ENCODE data around the gene CCNY.

The CCNY gene

GRCh38 chr10:35377050-35377728, 40.9 kb downstream of the CCNY start:
- TF ChIP-seq SPI1 (IDR thresholded peaks at IDR 0.05; ENCODE audit: low read depth, low read length) (no peak), POLR2AphosphoS5 (IDR thresholded peaks at IDR 0.05; ENCODE audit: low read depth, low read length) (no peak), TAF1 (IDR thresholded peaks at IDR 0.05; ENCODE audit: low read depth, low read length) (no peak), PAX5 (IDR thresholded peaks at IDR 0.05; ENCODE audit: insufficient read depth, low read length, severe bottlenecking) (no peak), POU2F2 (IDR thresholded peaks at IDR 0.05; ENCODE audit: low read depth, low read length) (no peak), POLR2A (IDR thresholded peaks at IDR 0.05; ENCODE audit: low read depth, low read length) (no peak)
- FAIRE-seq (no peak), DNase-seq (ENCODE audit: insufficient read length, low spot score) (no peak)

GRCh38 chr10:35378541-35379210, 42.4 kb downstream of the CCNY start:
- FAIRE-seq (peak; percentile 66), DNase-seq (ENCODE audit: insufficient read length, low spot score) (no peak)

GRCh38 chr10:35379226-35380137, 43.2 kb downstream of the CCNY start:
- FAIRE-seq (peak; percentile 73), DNase-seq (ENCODE audit: insufficient read length, low spot score) (no peak)
- TF ChIP-seq POLR2AphosphoS5 (IDR thresholded peaks at IDR 0.05; ENCODE audit: low read depth, low read length) = no peak
- no peak for TF ChIP-seq PAX5 (IDR thresholded peaks at IDR 0.05; ENCODE audit: insufficient read depth, low read length, severe bottlenecking)
- 0 out of 2 replicates have a peak, but pooled peaks have one; percentile 25 for TF ChIP-seq SPI1 (IDR thresholded peaks at IDR 0.05; ENCODE audit: low read depth, low read length)

More at GRCh38 chr10:35378541-35379210, 42.4 kb downstream of the CCNY start:
- TF ChIP-seq PAX5 (IDR thresholded peaks at IDR 0.05; ENCODE audit: insufficient read depth, low read length, severe bottlenecking) (no peak), POLR2AphosphoS5 (IDR thresholded peaks at IDR 0.05; ENCODE audit: low read depth, low read length) (no peak), SPI1 (IDR thresholded peaks at IDR 0.05; ENCODE audit: low read depth, low read length) (no peak), TAF1 (IDR thresholded peaks at IDR 0.05; ENCODE audit: low read depth, low read length) (no peak)

- FAIRE-seq = no peak
- TF ChIP-seq TAF1 (IDR thresholded peaks at IDR 0.05; ENCODE audit: low read depth, low read length) = no peak
- TF ChIP-seq PAX5 (IDR thresholded peaks at IDR 0.05; ENCODE audit: insufficient read depth, low read length, severe bottlenecking) = no peak
- TF ChIP-seq SPI1 (IDR thresholded peaks at IDR 0.05; ENCODE audit: low read depth, low read length) = no peak
- no peak for TF ChIP-seq POLR2AphosphoS5 (IDR thresholded peaks at IDR 0.05; ENCODE audit: low read depth, low read length)
- TF ChIP-seq POU2F2 (IDR thresholded peaks at IDR 0.05; ENCODE audit: low read depth, low read length) = no peak
- no peak for TF ChIP-seq POLR2A (IDR thresholded peaks at IDR 0.05; ENCODE audit: low read depth, low read length)
- DNase-seq (ENCODE audit: insufficient read length, low spot score) = no peak
Measured at GRCh38 chr10:35382096-35382495, 45.8 kb downstream of the CCNY start.

- TF ChIP-seq POLR2AphosphoS5 (IDR thresholded peaks at IDR 0.05; ENCODE audit: low read depth, low read length) (no peak), POU2F2 (IDR thresholded peaks at IDR 0.05; ENCODE audit: low read depth, low read length) (no peak), SPI1 (IDR thresholded peaks at IDR 0.05; ENCODE audit: low read depth, low read length) (no peak), PAX5 (IDR thresholded peaks at IDR 0.05; ENCODE audit: insufficient read depth, low read length, severe bottlenecking) (no peak), POLR2A (IDR thresholded peaks at IDR 0.05; ENCODE audit: low read depth, low read length) (no peak), TAF1 (IDR thresholded peaks at IDR 0.05; ENCODE audit: low read depth, low read length) (no peak)
- FAIRE-seq (no peak), DNase-seq (ENCODE audit: insufficient read length, low spot score) (no peak)
Measured at GRCh38 chr10:35384265-35384868, 48.1 kb downstream of the CCNY start.

GRCh38 chr10:35386594-35387174, 50.4 kb downstream of the CCNY start:
- no peak for FAIRE-seq
- no peak for DNase-seq (ENCODE audit: insufficient read length, low spot score)
- TF ChIP-seq POLR2AphosphoS5 (IDR thresholded peaks at IDR 0.05; ENCODE audit: low read depth, low read length) (no peak), POLR2A (IDR thresholded peaks at IDR 0.05; ENCODE audit: low read depth, low read length) (no peak), POU2F2 (IDR thresholded peaks at IDR 0.05; ENCODE audit: low read depth, low read length) (no peak), PAX5 (IDR thresholded peaks at IDR 0.05; ENCODE audit: insufficient read depth, low read length, severe bottlenecking) (no peak), TAF1 (IDR thresholded peaks at IDR 0.05; ENCODE audit: low read depth, low read length) (no peak), SPI1 (IDR thresholded peaks at IDR 0.05; ENCODE audit: low read depth, low read length) (no peak)

GRCh38 chr10:35387768-35388167, 51.5 kb downstream of the CCNY start:
- FAIRE-seq = peak; percentile 63
- DNase-seq (ENCODE audit: insufficient read length, low spot score) = no peak
- TF ChIP-seq SPI1 (IDR thresholded peaks at IDR 0.05; ENCODE audit: low read depth, low read length) = peak; percentile 53
- TF ChIP-seq POLR2AphosphoS5 (IDR thresholded peaks at IDR 0.05; ENCODE audit: low read depth, low read length) = no peak
- no peak for TF ChIP-seq POLR2A (IDR thresholded peaks at IDR 0.05; ENCODE audit: low read depth, low read length)

- DNase-seq (ENCODE audit: insufficient read length, low spot score) = no peak
- FAIRE-seq = peak; percentile 35
- TF ChIP-seq TAF1 (IDR thresholded peaks at IDR 0.05; ENCODE audit: low read depth, low read length) (no peak), SPI1 (IDR thresholded peaks at IDR 0.05; ENCODE audit: low read depth, low read length) (no peak), POU2F2 (IDR thresholded peaks at IDR 0.05; ENCODE audit: low read depth, low read length) (no peak), POLR2AphosphoS5 (IDR thresholded peaks at IDR 0.05; ENCODE audit: low read depth, low read length) (no peak), POLR2A (IDR thresholded peaks at IDR 0.05; ENCODE audit: low read depth, low read length) (no peak), PAX5 (IDR thresholded peaks at IDR 0.05; ENCODE audit: insufficient read depth, low read length, severe bottlenecking) (no peak)
Measured at GRCh38 chr10:35388197-35388596, 51.9 kb downstream of the CCNY start.

All from GM12891 (cell line).